GM12875 (cell line): Measurements from ENCODE around the gene CACFD1.
A peak's percentile ranks its signal among the peaks of the same experiment; 100 is the strongest.

ENCODE experiments used
- H3K4me3 ChIP-seq: one replicate; pipeline ENCODE4 v1.5.1; 2011; ENCODE audit warnings: low read depth, low read length, control low read depth
- TF ChIP-seq, protein P1 (sequence below): IDR thresholded peaks from 2 replicates; pipeline ENCODE4 v1.5.1; 2011; ENCODE audit warnings: low read depth, mild to moderate bottlenecking, control low read depth, inconsistent platforms, low read length, moderate library complexity, borderline replicate concordance; ENCODE audit not compliant: insufficient read depth

Gene CACFD1

DNA sequence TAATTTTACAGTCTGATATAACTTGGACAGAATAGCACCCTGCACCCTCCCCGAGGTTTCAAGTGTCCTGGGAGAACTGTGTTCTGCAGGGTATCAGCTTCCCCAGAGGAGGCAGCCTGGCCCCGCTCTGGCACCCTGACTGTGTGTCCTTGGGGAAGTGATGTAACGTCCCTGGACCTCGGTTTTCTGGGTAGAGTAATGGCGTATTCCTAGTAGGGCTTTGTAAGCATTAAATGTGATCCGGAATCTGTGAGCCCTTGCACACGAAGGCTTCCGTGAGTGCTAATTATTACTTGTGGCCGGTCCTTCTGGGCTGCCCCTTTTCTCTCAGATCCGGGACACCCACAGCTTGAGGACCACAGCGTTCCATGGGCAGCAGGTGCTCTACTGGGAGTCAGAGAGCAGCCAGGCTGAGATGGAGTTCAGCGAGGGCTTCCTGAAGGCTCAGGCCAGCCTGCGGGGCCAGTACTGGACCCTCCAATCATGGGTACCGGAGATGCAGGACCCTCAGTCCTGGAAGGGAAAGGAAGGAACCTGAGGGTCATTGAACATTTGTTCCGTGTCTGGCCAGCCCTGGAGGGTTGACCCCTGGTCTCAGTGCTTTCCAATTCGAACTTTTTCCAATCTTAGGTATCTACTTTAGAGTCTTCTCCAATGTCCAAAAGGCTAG lies 1.0 kb upstream of the CACFD1 start:
- H3K4me3 ChIP-seq = no peak overlapping the region
- TF ChIP-seq, protein P1, sequence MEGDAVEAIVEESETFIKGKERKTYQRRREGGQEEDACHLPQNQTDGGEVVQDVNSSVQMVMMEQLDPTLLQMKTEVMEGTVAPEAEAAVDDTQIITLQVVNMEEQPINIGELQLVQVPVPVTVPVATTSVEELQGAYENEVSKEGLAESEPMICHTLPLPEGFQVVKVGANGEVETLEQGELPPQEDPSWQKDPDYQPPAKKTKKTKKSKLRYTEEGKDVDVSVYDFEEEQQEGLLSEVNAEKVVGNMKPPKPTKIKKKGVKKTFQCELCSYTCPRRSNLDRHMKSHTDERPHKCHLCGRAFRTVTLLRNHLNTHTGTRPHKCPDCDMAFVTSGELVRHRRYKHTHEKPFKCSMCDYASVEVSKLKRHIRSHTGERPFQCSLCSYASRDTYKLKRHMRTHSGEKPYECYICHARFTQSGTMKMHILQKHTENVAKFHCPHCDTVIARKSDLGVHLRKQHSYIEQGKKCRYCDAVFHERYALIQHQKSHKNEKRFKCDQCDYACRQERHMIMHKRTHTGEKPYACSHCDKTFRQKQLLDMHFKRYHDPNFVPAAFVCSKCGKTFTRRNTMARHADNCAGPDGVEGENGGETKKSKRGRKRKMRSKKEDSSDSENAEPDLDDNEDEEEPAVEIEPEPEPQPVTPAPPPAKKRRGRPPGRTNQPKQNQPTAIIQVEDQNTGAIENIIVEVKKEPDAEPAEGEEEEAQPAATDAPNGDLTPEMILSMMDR = no peak

DNA sequence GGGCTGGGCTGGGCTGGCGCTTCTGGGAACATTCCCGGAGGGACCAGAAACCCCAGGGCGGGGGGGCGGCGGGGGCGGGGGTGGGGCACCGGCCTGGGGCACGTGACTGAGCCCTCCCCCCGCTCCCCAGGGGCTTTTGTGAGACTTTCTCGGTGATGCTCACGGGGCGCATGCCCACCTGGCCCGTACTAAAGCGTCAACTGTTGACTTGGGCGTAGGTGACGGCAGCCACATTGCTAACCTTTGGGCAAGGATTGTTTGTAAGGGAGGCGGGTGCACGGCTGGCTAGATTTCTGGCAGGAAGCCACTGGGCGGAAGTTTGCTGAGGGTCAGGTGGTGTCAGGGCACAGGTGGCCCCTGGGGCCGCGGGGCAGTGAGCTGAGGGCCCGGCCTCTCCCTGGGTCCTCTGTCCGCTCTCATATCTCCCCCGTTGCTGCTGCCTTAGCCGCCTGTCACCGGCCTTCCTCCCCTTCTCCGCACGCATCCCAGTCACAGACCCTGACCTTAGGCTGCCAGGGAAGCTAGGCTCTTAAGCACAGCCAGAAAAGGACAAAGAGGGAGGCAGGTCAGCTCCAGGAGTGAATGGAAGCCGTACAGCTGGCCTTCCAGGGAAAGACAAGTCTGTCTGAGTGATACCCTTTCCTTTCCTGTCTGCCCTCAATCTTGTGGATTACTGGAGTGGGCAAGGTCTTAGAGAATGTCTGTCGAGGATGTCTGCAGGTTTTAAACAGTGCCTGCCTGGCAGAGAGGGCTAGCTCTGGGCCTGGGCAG lies 812 bp downstream of the CACFD1 start:
- TF ChIP-seq, protein P1 = no peak
- H3K4me3 ChIP-seq = peak overlapping the region; percentile 79

- TF ChIP-seq, protein P1 = no peak
- H3K4me3 ChIP-seq = no peak overlapping the region
These were observed 2.2 kb downstream of the CACFD1 start for GRCh38 chr9:133461975-133462374.

- TF ChIP-seq, protein P1 = peak; percentile 28; the same call in 1 of the 2 replicates
- H3K4me3 ChIP-seq = no peak overlapping the region
These were observed 3.6 kb downstream of the CACFD1 start for GRCh38 chr9:133463234-133463863.

DNA sequence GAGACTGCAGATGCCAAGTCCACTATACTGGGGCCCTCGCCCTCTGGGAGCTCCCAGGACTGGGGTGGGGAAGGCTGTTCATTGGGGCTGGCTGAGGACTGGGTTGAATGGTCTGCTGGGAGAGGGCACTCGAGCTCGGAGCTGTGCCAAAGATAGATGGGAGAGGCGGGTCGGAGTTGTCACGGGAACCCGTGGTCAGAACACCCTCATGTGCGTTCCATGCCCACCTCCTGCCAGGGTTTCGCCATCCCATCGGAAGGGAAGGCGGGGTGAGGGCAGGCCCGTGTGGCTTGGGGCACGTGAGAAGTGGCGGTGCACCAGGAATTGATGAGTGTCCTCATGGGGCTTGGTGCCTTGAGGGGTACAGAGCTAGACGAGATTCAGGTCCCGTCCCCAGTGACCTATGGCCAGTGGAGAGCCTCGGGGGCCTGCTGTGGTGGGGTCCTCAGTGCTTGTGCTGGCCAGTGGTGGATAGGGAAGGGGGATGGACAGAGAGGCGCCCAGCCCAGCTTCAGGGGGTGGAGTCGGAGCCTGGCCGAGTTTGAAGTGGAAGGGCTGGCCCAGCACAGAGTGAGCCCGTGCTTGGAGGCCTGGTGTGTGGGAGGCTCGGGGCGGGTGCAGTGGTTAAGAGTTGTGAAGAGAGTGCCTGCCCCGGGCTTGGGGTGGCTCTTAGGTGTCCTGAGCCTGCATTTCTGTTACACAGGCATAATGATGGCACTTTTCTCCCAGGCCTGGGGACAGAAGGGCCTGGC lies 4.3 kb downstream of the CACFD1 start:
- no peak overlapping the region for H3K4me3 ChIP-seq
- TF ChIP-seq, protein P1 = no peak

- TF ChIP-seq, protein P1 = no peak
- H3K4me3 ChIP-seq = no peak overlapping the region
These were observed 4.9 kb downstream of the CACFD1 start for GRCh38 chr9:133464638-133465037.
